GM20000 (cell line): ENCODE data around the gene RINL.
"Not testable (repeated sequence)": the region's sequence is repeated elsewhere in the genome, so short reads cannot be mapped to it uniquely, and the experiment has no call there.

Experiments used
- DNase-seq: peaks from one replicate; pipeline ENCODE4 v3.0.0; 2012; ENCODE audit warnings: low spot score
- CTCF ChIP-seq: IDR thresholded peaks from 2 replicates; pipeline ENCODE4 v1.5.1; 2012; ENCODE audit warnings: mild to moderate bottlenecking, control low read depth; ENCODE audit errors: extremely low read depth, missing control alignments

The RINL gene

GRCh38 chr19:38831142-38831605 is 46.9 kb downstream of the RINL start:
- peak; percentile 77 for DNase-seq
- no peak for TF ChIP-seq CTCF

- TF ChIP-seq CTCF: no peak
- no peak for DNase-seq
Observed at GRCh38 chr19:38830039-38830733, 47.9 kb downstream of the RINL start.

GRCh38 chr19:38829203-38829602 is 48.9 kb downstream of the RINL start:
- not testable (repeated sequence) for DNase-seq

GRCh38 chr19:38826856-38827551 is 51.1 kb downstream of the RINL start:
- DNase-seq: no peak
- TF ChIP-seq CTCF: no peak

- DNase-seq: not testable (repeated sequence)
Observed at GRCh38 chr19:38825936-38826335, 52.1 kb downstream of the RINL start.

- not testable (repeated sequence) for DNase-seq
Observed at GRCh38 chr19:38821230-38821825, 56.7 kb downstream of the RINL start.

- no peak for DNase-seq
- TF ChIP-seq CTCF: no peak
Observed at GRCh38 chr19:38819231-38819920, 58.7 kb downstream of the RINL start.
